ENCODE measurements around the gene ZNF516. TPM values are rescaled to one million over a fixed set of nuclear protein-coding genes. Genes with fewer than 3 reads are reported as not detected.

ZNF516 gene
- total and polyA plus RNA-seq, 4 donors, result 2.5 to 12.2 (median 7.6) TPM

- Histone ChIP-seq H3K27me3 (ENCODE audit: control insufficient read depth in 4 of 4, insufficient read depth in 4 of 4, low read length in 3 of 4) (no peaks in the 10 kb centered on the region), H3K4me3 (ENCODE audit: low read depth in 1 of 3, low read length in 3 of 3) (no peak overlapping the region), H3K36me3 (ENCODE audit: control insufficient read depth in 4 of 4, insufficient read depth in 3 of 4, low read depth in 1 of 4, low read length in 3 of 4) (no peaks in the 10 kb centered on the region), H3K9ac (ENCODE audit: low read depth in 1 of 2, low read length in 2 of 2) (no peak overlapping the region), H3K9me3 (ENCODE audit: control insufficient read depth in 4 of 4, low read length in 3 of 4) (no peaks in the 10 kb centered on the region), H3K4me1 (ENCODE audit: control insufficient read depth in 4 of 4, insufficient read depth in 4 of 4, low read length in 3 of 4) (peaks cover 0 to 17% (median 9%) of the 10 kb centered on the region in 4 donors), H3K27ac (ENCODE audit: low read depth in 1 of 2, low read length in 2 of 2) (no peak overlapping the region)
- TF ChIP-seq NR2F2 (IDR thresholded peaks at IDR 0.05), result no peak
- no peak for TF ChIP-seq FOXA1 (IDR thresholded peaks at IDR 0.05)
- TF ChIP-seq EGR1 (IDR thresholded peaks at IDR 0.05; ENCODE audit: low read depth in 2 of 2), result no peak
- TF ChIP-seq YY1 (IDR thresholded peaks at IDR 0.05), result no peak
- TF ChIP-seq ATF3 (IDR thresholded peaks at IDR 0.05), result no peak
- TF ChIP-seq GABPA (IDR thresholded peaks at IDR 0.05 in 1 of 2, conservative IDR thresholded peaks at IDR 0.05 in 1 of 2), result no peak
- no peak for TF ChIP-seq REST (IDR thresholded peaks at IDR 0.05)
- no peak for TF ChIP-seq FOXA2 (IDR thresholded peaks at IDR 0.05)
- TF ChIP-seq ZBTB33 (IDR thresholded peaks at IDR 0.05), result no peak
- TF ChIP-seq HNF4A (conservative IDR thresholded peaks at IDR 0.05), result no peak
- TF ChIP-seq RXRA (IDR thresholded peaks at IDR 0.05), result no peak
- no peak for TF ChIP-seq MAX (IDR thresholded peaks at IDR 0.05)
- no peak for TF ChIP-seq HNF4G (IDR thresholded peaks at IDR 0.05)
- TF ChIP-seq CTCF (IDR thresholded peaks at IDR 0.05; ENCODE audit: low read depth, low read length, missing input control), result no peak
- TF ChIP-seq JUND (IDR thresholded peaks at IDR 0.05), result no peak
- TF ChIP-seq SP1 (IDR thresholded peaks at IDR 0.05), result no peak
- TF ChIP-seq TAF1 (conservative IDR thresholded peaks at IDR 0.05), result no peak
- DNase-seq (ENCODE audit: low spot score), result no peak
- WGBS, result 95% methylated on average over 8 of the region's 8 CpGs
Observed at GRCh38 chr18:76387608-76388007, 107.4 kb downstream of the ZNF516 start.

- Histone ChIP-seq H3K9ac (ENCODE audit: low read depth in 1 of 2, low read length in 2 of 2) (no peak overlapping the region), H3K4me3 (ENCODE audit: low read depth in 1 of 3, low read length in 3 of 3) (no peak overlapping the region), H3K36me3 (ENCODE audit: control insufficient read depth in 4 of 4, insufficient read depth in 3 of 4, low read depth in 1 of 4, low read length in 3 of 4) (no peaks in the 10 kb centered on the region), H3K27ac (ENCODE audit: low read depth in 1 of 2, low read length in 2 of 2) (no peak overlapping the region), H3K9me3 (ENCODE audit: control insufficient read depth in 4 of 4, low read length in 3 of 4) (no peaks in the 10 kb centered on the region), H3K4me1 (ENCODE audit: control insufficient read depth in 4 of 4, insufficient read depth in 4 of 4, low read length in 3 of 4) (peaks cover 0 to 17% (median 9%) of the 10 kb centered on the region in 4 donors), H3K27me3 (ENCODE audit: control insufficient read depth in 4 of 4, insufficient read depth in 4 of 4, low read length in 3 of 4) (no peaks in the 10 kb centered on the region)
- no peak for DNase-seq (ENCODE audit: low spot score)
- WGBS, result 83% methylated on average over 13 of the region's 13 CpGs
- TF ChIP-seq ATF3 (IDR thresholded peaks at IDR 0.05), result no peak
- TF ChIP-seq GABPA (IDR thresholded peaks at IDR 0.05 in 1 of 2, conservative IDR thresholded peaks at IDR 0.05 in 1 of 2), result no peak
- TF ChIP-seq EGR1 (IDR thresholded peaks at IDR 0.05; ENCODE audit: low read depth in 2 of 2), result no peak
- TF ChIP-seq YY1 (IDR thresholded peaks at IDR 0.05), result no peak
- TF ChIP-seq RAD21 (IDR thresholded peaks at IDR 0.05), result no peak
- TF ChIP-seq HNF4A (conservative IDR thresholded peaks at IDR 0.05), result no peak
- TF ChIP-seq FOXA1 (IDR thresholded peaks at IDR 0.05), result no peak
- no peak for TF ChIP-seq JUND (IDR thresholded peaks at IDR 0.05)
- TF ChIP-seq MAX (IDR thresholded peaks at IDR 0.05), result no peak
- TF ChIP-seq TAF1 (conservative IDR thresholded peaks at IDR 0.05), result no peak
- no peak for TF ChIP-seq FOXA2 (IDR thresholded peaks at IDR 0.05)
- TF ChIP-seq RXRA (IDR thresholded peaks at IDR 0.05), result no peak
- no peak for TF ChIP-seq SP1 (IDR thresholded peaks at IDR 0.05)
- TF ChIP-seq REST (IDR thresholded peaks at IDR 0.05), result no peak
- TF ChIP-seq HNF4G (IDR thresholded peaks at IDR 0.05), result no peak
Observed at GRCh38 chr18:76386886-76387285, 108.2 kb downstream of the ZNF516 start.

Data from liver (tissue), 9 donors.